ENCODE results near the gene TRIM45. TPM values are rescaled to one million over a fixed set of nuclear protein-coding genes. Genes with fewer than 3 reads are reported as not detected.
A peak's percentile ranks its signal among the peaks of the same experiment; 100 is the strongest.
"Not testable (repeated sequence)": the region's sequence is repeated elsewhere in the genome, so short reads cannot be mapped to it uniquely, and the experiment has no call there.

The TRIM45 gene
- total and polyA plus RNA-seq, 2 experiments from 2014 or later = 4.1 to 4.3 TPM

GRCh38 chr1:117166076-117166475 is 44.5 kb upstream of the TRIM45 start:
- Histone ChIP-seq H3K36me3 (replicated peaks; ENCODE audit: insufficient read depth, low read depth) (no peaks in the 10 kb centered on the region), H3K4me3 (no peak overlapping the region), H2AFZ (no peak overlapping the region), H3K9me3 (ENCODE audit: low read depth) (no peaks in the 10 kb centered on the region), H3K4me2 (no peak overlapping the region), H3K9me2 (replicated peaks; ENCODE audit: insufficient read depth) (no peaks in the 10 kb centered on the region), H3K4me1 (ENCODE audit: insufficient read depth) (peaks cover 17% of the 10 kb centered on the region), H3K27ac (no peak overlapping the region), H3K27me3 (no peaks in the 10 kb centered on the region), H4K20me1 (ENCODE audit: insufficient read depth, poor library complexity, severe bottlenecking) (no peaks in the 10 kb centered on the region), H3K79me2 (no peaks in the 10 kb centered on the region)
- TF ChIP-seq, protein P1, sequence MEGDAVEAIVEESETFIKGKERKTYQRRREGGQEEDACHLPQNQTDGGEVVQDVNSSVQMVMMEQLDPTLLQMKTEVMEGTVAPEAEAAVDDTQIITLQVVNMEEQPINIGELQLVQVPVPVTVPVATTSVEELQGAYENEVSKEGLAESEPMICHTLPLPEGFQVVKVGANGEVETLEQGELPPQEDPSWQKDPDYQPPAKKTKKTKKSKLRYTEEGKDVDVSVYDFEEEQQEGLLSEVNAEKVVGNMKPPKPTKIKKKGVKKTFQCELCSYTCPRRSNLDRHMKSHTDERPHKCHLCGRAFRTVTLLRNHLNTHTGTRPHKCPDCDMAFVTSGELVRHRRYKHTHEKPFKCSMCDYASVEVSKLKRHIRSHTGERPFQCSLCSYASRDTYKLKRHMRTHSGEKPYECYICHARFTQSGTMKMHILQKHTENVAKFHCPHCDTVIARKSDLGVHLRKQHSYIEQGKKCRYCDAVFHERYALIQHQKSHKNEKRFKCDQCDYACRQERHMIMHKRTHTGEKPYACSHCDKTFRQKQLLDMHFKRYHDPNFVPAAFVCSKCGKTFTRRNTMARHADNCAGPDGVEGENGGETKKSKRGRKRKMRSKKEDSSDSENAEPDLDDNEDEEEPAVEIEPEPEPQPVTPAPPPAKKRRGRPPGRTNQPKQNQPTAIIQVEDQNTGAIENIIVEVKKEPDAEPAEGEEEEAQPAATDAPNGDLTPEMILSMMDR (IDR thresholded peaks at IDR 0.05; ENCODE audit: poor library complexity) = no peak
- TF ChIP-seq EZH2phosphoT487 (IDR thresholded peaks at IDR 0.05; ENCODE audit: low read depth, severe bottlenecking, unreplicated experiment) (no peak), EZH2 (IDR thresholded peaks at IDR 0.05; ENCODE audit: borderline replicate concordance) (no peak)
- DNase-seq (ENCODE audit: low spot score) = peak; percentile 35
- WGBS (ENCODE audit: low lambda C conversion rate, missing lambda C conversion rate) = 66% methylated on average over 2 of the region's 2 CpGs

- H3K4me1 ChIP-seq (ENCODE audit: insufficient read depth) = peaks cover 18% of the 10 kb centered on the region
- no peaks in the 10 kb centered on the region for H3K36me3 ChIP-seq (replicated peaks; ENCODE audit: insufficient read depth, low read depth)
- H3K79me2 ChIP-seq = no peaks in the 10 kb centered on the region
- no peak overlapping the region for H3K27ac ChIP-seq
- DNase-seq (ENCODE audit: low spot score) = no peak
- 96% methylated on average over 4 of the region's 4 CpGs for WGBS (ENCODE audit: low lambda C conversion rate, missing lambda C conversion rate)
- no peaks in the 10 kb centered on the region for H3K27me3 ChIP-seq
- no peak overlapping the region for H2AFZ ChIP-seq
- H3K4me3 ChIP-seq = no peak overlapping the region
- no peaks in the 10 kb centered on the region for H3K9me3 ChIP-seq (ENCODE audit: low read depth)
- no peak overlapping the region for H3K4me2 ChIP-seq
- TF ChIP-seq EZH2phosphoT487 (IDR thresholded peaks at IDR 0.05; ENCODE audit: low read depth, severe bottlenecking, unreplicated experiment) = no peak
- TF ChIP-seq, protein P1 (IDR thresholded peaks at IDR 0.05; ENCODE audit: poor library complexity) = no peak
- TF ChIP-seq EZH2 (IDR thresholded peaks at IDR 0.05; ENCODE audit: borderline replicate concordance) = no peak
- H4K20me1 ChIP-seq (ENCODE audit: insufficient read depth, poor library complexity, severe bottlenecking) = no peaks in the 10 kb centered on the region
- H3K9me2 ChIP-seq (replicated peaks; ENCODE audit: insufficient read depth) = no peaks in the 10 kb centered on the region
Measured at GRCh38 chr1:117164209-117164608, 42.7 kb upstream of the TRIM45 start.

- no peak for DNase-seq (ENCODE audit: low spot score)
- Histone ChIP-seq H3K4me2 (no peak overlapping the region), H3K27ac (no peak overlapping the region), H3K4me3 (no peak overlapping the region), H3K36me3 (replicated peaks; ENCODE audit: insufficient read depth, low read depth) (no peaks in the 10 kb centered on the region), H4K20me1 (ENCODE audit: insufficient read depth, poor library complexity, severe bottlenecking) (no peaks in the 10 kb centered on the region), H3K4me1 (ENCODE audit: insufficient read depth) (peaks cover 18% of the 10 kb centered on the region), H3K9me3 (ENCODE audit: low read depth) (no peaks in the 10 kb centered on the region), H3K79me2 (no peaks in the 10 kb centered on the region), H3K27me3 (no peaks in the 10 kb centered on the region), H3K9me2 (replicated peaks; ENCODE audit: insufficient read depth) (no peaks in the 10 kb centered on the region), H2AFZ (no peak overlapping the region)
- TF ChIP-seq, protein P1 (IDR thresholded peaks at IDR 0.05; ENCODE audit: poor library complexity) = no peak
- no peak for TF ChIP-seq EZH2phosphoT487 (IDR thresholded peaks at IDR 0.05; ENCODE audit: low read depth, severe bottlenecking, unreplicated experiment)
- TF ChIP-seq EZH2 (IDR thresholded peaks at IDR 0.05; ENCODE audit: borderline replicate concordance) = no peak
- WGBS (ENCODE audit: low lambda C conversion rate, missing lambda C conversion rate) = 74% methylated on average over 6 of the region's 6 CpGs
Measured at GRCh38 chr1:117162816-117163215, 41.3 kb upstream of the TRIM45 start.

GRCh38 chr1:117161887-117162286 is 40.3 kb upstream of the TRIM45 start:
- H3K27ac ChIP-seq = no peak overlapping the region
- H3K4me1 ChIP-seq (ENCODE audit: insufficient read depth) = peaks cover 18% of the 10 kb centered on the region
- no peaks in the 10 kb centered on the region for H4K20me1 ChIP-seq (ENCODE audit: insufficient read depth, poor library complexity, severe bottlenecking)
- no peaks in the 10 kb centered on the region for H3K79me2 ChIP-seq
- TF ChIP-seq, protein P1 (IDR thresholded peaks at IDR 0.05; ENCODE audit: poor library complexity) = no peak
- TF ChIP-seq EZH2phosphoT487 (IDR thresholded peaks at IDR 0.05; ENCODE audit: low read depth, severe bottlenecking, unreplicated experiment) (no peak), EZH2 (IDR thresholded peaks at IDR 0.05; ENCODE audit: borderline replicate concordance) (no peak)
- no peak for DNase-seq (ENCODE audit: low spot score)
- no peaks in the 10 kb centered on the region for H3K9me3 ChIP-seq (ENCODE audit: low read depth)
- H3K4me3 ChIP-seq = no peak overlapping the region
- H3K4me2 ChIP-seq = peak overlapping the region; percentile 10
- no peak overlapping the region for H2AFZ ChIP-seq
- no peaks in the 10 kb centered on the region for H3K27me3 ChIP-seq
- 43% methylated on average over 1 of the region's 1 CpG for WGBS (ENCODE audit: low lambda C conversion rate, missing lambda C conversion rate)
- no peaks in the 10 kb centered on the region for H3K36me3 ChIP-seq (replicated peaks; ENCODE audit: insufficient read depth, low read depth)
- H3K9me2 ChIP-seq (replicated peaks; ENCODE audit: insufficient read depth) = no peaks in the 10 kb centered on the region

DNA sequence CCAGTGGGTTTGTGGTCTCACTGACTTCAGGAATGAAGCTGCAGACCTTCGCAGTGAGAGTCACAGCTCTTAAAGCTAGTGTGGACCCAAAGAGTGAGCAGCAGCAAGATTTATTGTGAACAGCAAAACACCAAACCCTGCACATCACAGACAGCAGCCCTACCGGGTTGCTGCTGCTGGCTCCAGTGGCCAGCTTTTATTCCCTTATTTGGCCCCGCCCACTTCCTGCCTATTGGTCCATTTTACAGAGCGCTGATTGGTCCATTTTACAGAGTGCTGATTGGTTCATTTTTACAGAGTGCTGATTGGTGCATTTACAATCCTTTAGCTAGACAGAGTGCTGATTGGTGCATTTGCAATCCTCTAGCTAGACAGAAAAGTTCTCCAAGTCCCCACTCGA is 29.8 kb upstream of the TRIM45 start:
- not testable (repeated sequence) for H2AFZ ChIP-seq; H3K9me2 ChIP-seq (replicated peaks; ENCODE audit: insufficient read depth); H3K27ac ChIP-seq; DNase-seq (ENCODE audit: low spot score); H3K4me3 ChIP-seq; H3K79me2 ChIP-seq; H3K27me3 ChIP-seq; H3K4me2 ChIP-seq; H4K20me1 ChIP-seq (ENCODE audit: insufficient read depth, poor library complexity, severe bottlenecking); H3K9me3 ChIP-seq (ENCODE audit: low read depth); H3K36me3 ChIP-seq (replicated peaks; ENCODE audit: insufficient read depth, low read depth)
- WGBS (ENCODE audit: low lambda C conversion rate, missing lambda C conversion rate) = 97% methylated on average over 5 of the region's 5 CpGs
- peaks cover 17% of the 10 kb centered on the region for H3K4me1 ChIP-seq (ENCODE audit: insufficient read depth)
